IPS DF 6.9 (cell line): ENCODE data around the gene DTNBP1.

Experiments used
- DNase-seq: peaks from one replicate; pipeline ENCODE4 v3.0.0-alpha.2; 2013; ENCODE audit warnings: low read depth, low spot score
- H3K27ac ChIP-seq: one replicate; pipeline ENCODE4 v1.5.1; 2013; ENCODE audit warnings: low read length, control low read depth
- H3K27me3 ChIP-seq: 2 replicates; pipeline ENCODE4 v1.6.1; 2013; ENCODE audit warnings: mild to moderate bottlenecking, low read length; ENCODE audit not compliant: control insufficient read depth, insufficient read depth
- H3K36me3 ChIP-seq: 2 replicates; pipeline ENCODE4 v1.6.1; 2013; ENCODE audit warnings: low read length; ENCODE audit not compliant: control insufficient read depth, insufficient read depth
- H3K4me1 ChIP-seq: 2 replicates; pipeline ENCODE4 v1.6.1; 2013; ENCODE audit warnings: low read length; ENCODE audit not compliant: control insufficient read depth, insufficient read depth
- H3K4me3 ChIP-seq: 2 replicates; pipeline ENCODE4 v1.5.1; 2013; ENCODE audit warnings: mild to moderate bottlenecking, low read length
- H3K9me3 ChIP-seq: 2 replicates; pipeline ENCODE4 v1.6.1; 2013; ENCODE audit warnings: low read length, inconsistent platforms; ENCODE audit not compliant: control insufficient read depth, insufficient read depth
- WGBS: extraction: QIAGEN DNeasy Blood & Tissue Kit; methylation state at CpG from one replicate; pipeline ENCODE4 v1.1.7; 2013; ENCODE audit warnings: mixed read lengths, missing lambda C conversion rate; ENCODE audit not compliant: insufficient read length, insufficient coverage; 5-methylcytosine and 5-hydroxymethylcytosine counted together

The DTNBP1 gene

DNA sequence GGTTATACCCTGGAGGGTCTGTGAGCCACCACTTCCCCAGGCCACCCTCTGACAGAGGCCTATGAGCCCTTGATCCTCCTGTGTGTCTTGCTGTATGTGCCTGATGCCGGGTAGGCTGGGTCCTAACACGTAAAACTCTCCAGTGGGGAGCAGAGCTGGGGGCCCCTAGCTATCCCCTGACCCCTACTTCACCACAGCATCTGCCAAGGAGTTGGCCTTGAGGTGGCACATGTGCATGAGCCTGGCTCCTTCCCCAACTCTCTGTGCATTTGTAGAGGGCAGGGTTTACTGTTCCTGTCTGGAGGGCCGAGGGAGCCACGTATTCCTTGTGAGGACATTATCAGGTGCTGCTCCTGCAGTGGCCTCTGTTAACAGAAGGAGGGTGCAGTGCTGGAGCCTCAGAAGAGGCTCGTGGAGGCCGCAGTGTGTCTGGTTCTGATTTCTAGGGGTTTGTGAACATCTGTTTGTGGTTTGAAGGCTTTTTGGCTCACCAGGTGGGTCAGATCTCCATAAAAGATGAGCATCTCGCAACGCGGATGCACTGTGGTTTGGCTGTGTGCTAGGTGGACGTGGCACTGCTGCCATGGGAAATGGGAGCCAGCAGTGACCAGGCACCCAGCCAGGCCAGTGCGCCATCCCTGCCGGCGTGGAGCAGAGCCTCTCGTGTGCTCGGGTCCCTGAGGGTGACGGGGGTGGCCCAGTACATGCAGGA, 152.1 kb downstream of the DTNBP1 start:
- H3K27ac ChIP-seq = no peak overlapping the region
- no peak overlapping the region for H3K4me3 ChIP-seq
- no peaks in the 10 kb centered on the region for H3K9me3 ChIP-seq
- peaks cover 77% of the 10 kb centered on the region for H3K36me3 ChIP-seq
- no peaks in the 10 kb centered on the region; the same call in 1 of the 2 replicates for H3K4me1 ChIP-seq
- WGBS = no CpG with 5 or more reads among the region's 16 CpGs
- DNase-seq = no peak
- H3K27me3 ChIP-seq = no peaks in the 10 kb centered on the region

GRCh38 chr6:15510121-15510520, 152.7 kb downstream of the DTNBP1 start:
- Histone ChIP-seq H3K4me1 (peaks cover 1% of the 10 kb centered on the region; the same call in 1 of the 2 replicates), H3K27me3 (no peaks in the 10 kb centered on the region), H3K9me3 (no peaks in the 10 kb centered on the region), H3K27ac (no peak overlapping the region), H3K36me3 (peaks cover 78% of the 10 kb centered on the region), H3K4me3 (no peak overlapping the region)
- no CpG with 5 or more reads among the region's 6 CpGs for WGBS
- DNase-seq = no peak

DNA sequence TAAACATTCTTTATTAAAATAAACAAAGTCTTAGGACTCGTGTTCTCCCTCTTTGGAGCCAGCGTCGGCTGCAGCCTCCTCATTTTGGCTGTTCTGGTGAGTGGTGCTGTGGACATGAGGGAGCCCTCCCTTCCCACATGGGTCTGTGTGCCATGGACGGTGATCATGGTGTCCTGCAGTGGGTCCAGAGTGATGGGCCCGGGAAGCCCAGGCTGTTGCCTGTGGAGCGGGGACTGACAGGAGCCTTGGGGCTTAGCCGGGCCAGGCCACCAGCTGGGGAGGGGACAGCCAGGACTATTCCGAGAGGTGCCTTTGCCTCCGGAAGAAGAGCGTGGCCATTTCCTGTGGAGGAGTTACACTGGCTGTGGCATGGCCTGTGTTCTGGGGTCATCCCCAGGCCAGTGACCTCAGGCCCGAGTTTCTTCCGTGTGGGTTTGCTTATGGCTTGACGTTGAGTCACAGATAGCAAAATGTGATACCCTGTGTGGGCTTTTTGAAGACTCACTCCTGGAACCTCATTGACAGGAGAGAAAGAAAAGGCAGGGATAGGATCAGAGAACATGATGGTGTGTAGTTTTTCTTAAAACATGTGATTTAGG, 153.4 kb downstream of the DTNBP1 start:
- H3K4me3 ChIP-seq = no peak overlapping the region

GRCh38 chr6:15508931-15509330, 153.9 kb downstream of the DTNBP1 start:
- peaks cover 72% of the 10 kb centered on the region for H3K36me3 ChIP-seq
- WGBS = no CpG with 5 or more reads among the region's 15 CpGs
- no peak overlapping the region for H3K4me3 ChIP-seq
- peaks cover 1% of the 10 kb centered on the region; the same call in 1 of the 2 replicates for H3K4me1 ChIP-seq
- no peaks in the 10 kb centered on the region for H3K27me3 ChIP-seq
- no peak for DNase-seq
- no peak overlapping the region for H3K27ac ChIP-seq
- no peaks in the 10 kb centered on the region for H3K9me3 ChIP-seq

More for the DNA sequence above, 153.4 kb downstream of the DTNBP1 start:
- Histone ChIP-seq H3K36me3 (peaks cover 73% of the 10 kb centered on the region), H3K9me3 (no peaks in the 10 kb centered on the region), H3K27ac (no peak overlapping the region), H3K27me3 (no peaks in the 10 kb centered on the region), H3K4me1 (peaks cover 1% of the 10 kb centered on the region; the same call in 1 of the 2 replicates)
- no peak for DNase-seq
- no CpG with 5 or more reads among the region's 13 CpGs for WGBS

DNA sequence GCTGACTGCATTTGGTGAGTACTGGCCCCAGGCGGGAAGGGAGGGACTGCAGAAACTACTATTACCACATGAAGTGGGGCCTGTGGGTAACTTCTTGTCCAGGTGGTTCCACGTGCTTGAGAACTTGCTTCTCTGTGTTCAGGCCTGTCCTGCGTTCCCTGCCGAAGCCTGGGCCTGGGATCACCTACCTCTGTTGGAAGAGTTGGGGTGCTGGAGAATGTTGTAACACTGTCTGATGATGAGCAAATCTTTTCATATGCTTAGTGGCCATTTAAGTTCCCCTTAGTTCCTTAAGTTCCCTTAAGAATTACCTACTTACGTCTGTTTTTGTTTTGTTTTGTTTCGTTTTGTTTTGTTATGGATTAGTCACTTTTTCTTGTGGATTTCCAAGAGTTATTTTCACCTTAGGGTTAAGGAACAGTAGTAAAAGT, 154.4 kb downstream of the DTNBP1 start:
- no peaks in the 10 kb centered on the region for H3K27me3 ChIP-seq
- no peak overlapping the region for H3K27ac ChIP-seq
- H3K4me1 ChIP-seq = peaks cover 1% of the 10 kb centered on the region; the same call in 1 of the 2 replicates
- no peaks in the 10 kb centered on the region for H3K9me3 ChIP-seq
- no CpG with 5 or more reads among the region's 6 CpGs for WGBS
- DNase-seq = no peak
- no peak overlapping the region for H3K4me3 ChIP-seq
- peaks cover 68% of the 10 kb centered on the region for H3K36me3 ChIP-seq

GRCh38 chr6:15507746-15508145, 155.1 kb downstream of the DTNBP1 start:
- H3K9me3 ChIP-seq = no peaks in the 10 kb centered on the region
- WGBS = no CpG with 5 or more reads among the region's 14 CpGs
- peaks cover 61% of the 10 kb centered on the region for H3K36me3 ChIP-seq
- H3K27ac ChIP-seq = no peak overlapping the region
- H3K4me1 ChIP-seq = peaks cover 1% of the 10 kb centered on the region; the same call in 1 of the 2 replicates
- DNase-seq = no peak
- H3K27me3 ChIP-seq = no peaks in the 10 kb centered on the region
- no peak overlapping the region for H3K4me3 ChIP-seq

GRCh38 chr6:15507221-15507620, 155.6 kb downstream of the DTNBP1 start:
- peaks cover 1% of the 10 kb centered on the region; the same call in 1 of the 2 replicates for H3K4me1 ChIP-seq
- H3K9me3 ChIP-seq = no peaks in the 10 kb centered on the region
- H3K27me3 ChIP-seq = no peaks in the 10 kb centered on the region
- no peak overlapping the region for H3K27ac ChIP-seq
- no CpG with 5 or more reads among the region's 11 CpGs for WGBS
- no peak overlapping the region for H3K4me3 ChIP-seq
- no peak for DNase-seq
- peaks cover 64% of the 10 kb centered on the region for H3K36me3 ChIP-seq

GRCh38 chr6:15506066-15506465, 156.8 kb downstream of the DTNBP1 start:
- Histone ChIP-seq H3K27me3 (no peaks in the 10 kb centered on the region), H3K27ac (no peak overlapping the region), H3K9me3 (no peaks in the 10 kb centered on the region), H3K4me3 (no peak overlapping the region), H3K4me1 (peaks cover 1% of the 10 kb centered on the region; the same call in 1 of the 2 replicates), H3K36me3 (peaks cover 63% of the 10 kb centered on the region)
- WGBS = no CpG with 5 or more reads among the region's 7 CpGs
- no peak for DNase-seq

DNA sequence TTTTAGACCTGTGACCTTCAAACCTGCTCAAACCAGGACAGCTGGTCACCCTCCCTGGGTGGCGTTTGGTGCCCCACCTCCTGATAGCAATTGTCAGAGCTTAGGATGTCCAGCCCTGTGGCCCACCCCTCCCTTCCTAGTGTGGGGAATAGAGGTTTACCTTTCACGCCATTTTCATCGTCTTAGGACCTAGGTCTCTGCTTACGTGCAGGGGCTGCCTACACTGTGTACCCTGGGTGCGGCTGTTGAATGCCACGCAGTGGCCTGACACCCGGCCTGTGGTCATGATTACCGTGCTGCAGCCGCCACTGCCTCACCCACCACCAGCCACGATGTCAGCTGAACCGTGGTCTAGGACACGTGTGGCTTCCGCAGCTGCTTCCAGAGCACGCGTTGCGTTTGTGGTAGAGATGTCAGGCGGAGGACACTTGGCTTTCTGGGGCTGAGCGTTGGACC, 157.3 kb downstream of the DTNBP1 start:
- Histone ChIP-seq H3K27me3 (no peaks in the 10 kb centered on the region), H3K36me3 (peaks cover 64% of the 10 kb centered on the region), H3K4me3 (no peak overlapping the region), H3K4me1 (peaks cover 1% of the 10 kb centered on the region; the same call in 1 of the 2 replicates), H3K9me3 (no peaks in the 10 kb centered on the region), H3K27ac (no peak overlapping the region)
- DNase-seq = no peak
- no CpG with 5 or more reads among the region's 18 CpGs for WGBS

GRCh38 chr6:15504581-15505350, 158.1 kb downstream of the DTNBP1 start:
- H3K27ac ChIP-seq = no peak overlapping the region
- no peak overlapping the region for H3K4me3 ChIP-seq
- no CpG with 5 or more reads among the region's 26 CpGs for WGBS
- H3K36me3 ChIP-seq = peaks cover 64% of the 10 kb centered on the region
- no peaks in the 10 kb centered on the region for H3K27me3 ChIP-seq
- DNase-seq = no peak
- H3K9me3 ChIP-seq = no peaks in the 10 kb centered on the region
- H3K4me1 ChIP-seq = peaks cover 1% of the 10 kb centered on the region; the same call in 1 of the 2 replicates
